HEK293 (cell line): ENCODE measurements around the gene CC2D1B.

Source experiments
- GFI1B ChIP-seq: fragments of 450-650 bp; formaldehyde crosslinking; IDR thresholded peaks from 2 replicates; pipeline ENCODE4 v1.5.1; 2016; ENCODE audit warnings: missing biosample characterization, missing genetic modification characterization
- HOXC10 ChIP-seq: sonication (generic); formaldehyde crosslinking; IDR thresholded peaks from 2 replicates; pipeline ENCODE4 v1.8.1; 2023; ENCODE audit warnings: mild to moderate bottlenecking, missing genetic modification reagents
- KLF16 ChIP-seq: fragments of 450-650 bp; formaldehyde crosslinking; IDR thresholded peaks from 2 replicates; pipeline ENCODE4 v1.5.1; 2017; ENCODE audit warnings: missing biosample characterization, missing genetic modification characterization
- MEIS1 ChIP-seq: sonication (generic); formaldehyde crosslinking; IDR thresholded peaks from 2 replicates; pipeline ENCODE4 v1.8.1; 2022; ENCODE audit warnings: missing genetic modification reagents, mild to moderate bottlenecking, borderline replicate concordance
- SCRT1 ChIP-seq: fragments of 450-650 bp; formaldehyde crosslinking; IDR thresholded peaks from 2 replicates; pipeline ENCODE4 v1.5.1; 2016; ENCODE audit warnings: missing biosample characterization, missing genetic modification characterization, borderline replicate concordance
- SETDB1 ChIP-seq: IDR thresholded peaks from one replicate; pipeline ENCODE4 v1.6.1; 2017; ENCODE audit warnings: mild to moderate bottlenecking, low read length, moderate library complexity, mixed read lengths; ENCODE audit not compliant: insufficient read length
- SP3 ChIP-seq: fragments of 450-650 bp; formaldehyde crosslinking; IDR thresholded peaks from 2 replicates; pipeline ENCODE4 v1.5.1; 2016; ENCODE audit warnings: missing biosample characterization, missing genetic modification characterization
- SP7 ChIP-seq: fragments of 450-650 bp; formaldehyde crosslinking; IDR thresholded peaks from 2 replicates; pipeline ENCODE4 v1.5.1; 2016; ENCODE audit warnings: missing biosample characterization, missing genetic modification characterization
- ZBTB17 ChIP-seq: fragments of 450-650 bp; formaldehyde crosslinking; IDR thresholded peaks from 2 replicates; pipeline ENCODE4 v1.5.1; 2016; ENCODE audit warnings: missing biosample characterization, missing genetic modification characterization
- ZBTB21 ChIP-seq: fragments of 450-650 bp; formaldehyde crosslinking; IDR thresholded peaks from 2 replicates; pipeline ENCODE4 v1.5.1; 2017; ENCODE audit warnings: missing biosample characterization, missing genetic modification characterization
- ZBTB8A ChIP-seq: fragments of 450-650 bp; formaldehyde crosslinking; IDR thresholded peaks from 2 replicates; pipeline ENCODE4 v1.5.1; 2016; ENCODE audit warnings: missing biosample characterization, missing genetic modification characterization
- ZNF138 ChIP-seq: fragments of 450-650 bp; formaldehyde crosslinking; IDR thresholded peaks from 2 replicates; pipeline ENCODE4 v1.5.1; 2016; ENCODE audit warnings: missing biosample characterization, missing genetic modification characterization, borderline replicate concordance
- ZNF175 ChIP-seq: fragments of 450-650 bp; formaldehyde crosslinking; IDR thresholded peaks from 2 replicates; pipeline ENCODE4 v1.5.1; 2016; ENCODE audit warnings: missing biosample characterization, missing genetic modification characterization
- ZNF184 ChIP-seq: fragments of 450-650 bp; IDR thresholded peaks from 2 replicates; pipeline ENCODE4 v1.5.1; 2018; ENCODE audit warnings: missing biosample characterization, mild to moderate bottlenecking, missing genetic modification characterization
- ZNF2 ChIP-seq: fragments of 450-650 bp; formaldehyde crosslinking; IDR thresholded peaks from 2 replicates; pipeline ENCODE4 v1.5.1; 2016; ENCODE audit warnings: missing biosample characterization, missing genetic modification characterization
- ZNF214 ChIP-seq: fragments of 450-650 bp; formaldehyde crosslinking; IDR thresholded peaks from 2 replicates; pipeline ENCODE4 v1.5.1; 2017; ENCODE audit warnings: missing biosample characterization, mild to moderate bottlenecking, missing genetic modification characterization, borderline replicate concordance
- ZNF248 ChIP-seq: fragments of 450-650 bp; formaldehyde crosslinking; IDR thresholded peaks from 2 replicates; pipeline ENCODE4 v1.5.1; 2017; ENCODE audit warnings: missing biosample characterization, missing genetic modification characterization
- ZNF302 ChIP-seq: fragments of 450-650 bp; formaldehyde crosslinking; IDR thresholded peaks from 2 replicates; pipeline ENCODE4 v1.5.1; 2016; ENCODE audit warnings: missing biosample characterization, missing genetic modification characterization, low read depth
- ZNF341 ChIP-seq: fragments of 450-650 bp; formaldehyde crosslinking; IDR thresholded peaks from 2 replicates; pipeline ENCODE4; 2016; ENCODE audit warnings: low read depth, missing biosample characterization, missing genetic modification characterization
- ZNF529 ChIP-seq: fragments of 450-650 bp; formaldehyde crosslinking; IDR thresholded peaks from 2 replicates; pipeline ENCODE4 v1.5.1; 2017; ENCODE audit warnings: missing genetic modification characterization, missing biosample characterization; ENCODE audit not compliant: insufficient replicate concordance
- ZNF549 ChIP-seq: fragments of 450-650 bp; IDR thresholded peaks from 2 replicates; pipeline ENCODE4 v1.5.1; 2018; ENCODE audit warnings: missing biosample characterization, missing genetic modification characterization, mild to moderate bottlenecking, inconsistent platforms, moderate library complexity
- ZNF571 ChIP-seq: fragments of 450-650 bp; formaldehyde crosslinking; IDR thresholded peaks from 2 replicates; pipeline ENCODE4 v1.5.0; 2017; ENCODE audit warnings: missing biosample characterization, missing genetic modification characterization
- ZNF654 ChIP-seq: fragments of 450-650 bp; formaldehyde crosslinking; IDR thresholded peaks from 2 replicates; pipeline ENCODE4 v1.5.1; 2016; ENCODE audit warnings: low read depth, missing biosample characterization, missing genetic modification characterization
- ZNF660 ChIP-seq: fragments of 450-650 bp; IDR thresholded peaks from 2 replicates; pipeline ENCODE4 v1.5.1; 2018; ENCODE audit warnings: missing biosample characterization, mild to moderate bottlenecking, missing genetic modification characterization
- ZNF664 ChIP-seq: fragments of 450-650 bp; formaldehyde crosslinking; IDR thresholded peaks from 2 replicates; pipeline ENCODE4 v1.5.1; 2016; ENCODE audit warnings: missing biosample characterization, missing genetic modification characterization
- ZNF776 ChIP-seq: fragments of 450-650 bp; formaldehyde crosslinking; IDR thresholded peaks from 2 replicates; pipeline ENCODE4 v1.5.0; 2017; ENCODE audit warnings: missing biosample characterization, missing genetic modification characterization, borderline replicate concordance
- ZNF830 ChIP-seq: fragments of 450-650 bp; IDR thresholded peaks from 2 replicates; pipeline ENCODE4 v1.5.0; 2018; ENCODE audit warnings: missing biosample characterization, missing genetic modification characterization, low read depth, mild to moderate bottlenecking, moderate library complexity
- ZSCAN16 ChIP-seq: fragments of 450-650 bp; formaldehyde crosslinking; IDR thresholded peaks from 2 replicates; pipeline ENCODE4 v1.5.1; 2016; ENCODE audit warnings: missing biosample characterization, missing genetic modification characterization
- TF ChIP-seq, protein P1 (sequence below): fragments of 450-650 bp; formaldehyde crosslinking; IDR thresholded peaks from 2 replicates; pipeline ENCODE4 v1.5.1; 2016; ENCODE audit warnings: missing biosample characterization, missing genetic modification characterization, borderline replicate concordance
- TF ChIP-seq, protein P2 (sequence below): fragments of 450-650 bp; formaldehyde crosslinking; IDR thresholded peaks from 2 replicates; pipeline ENCODE4 v1.5.0; 2017; ENCODE audit warnings: missing biosample characterization, missing genetic modification characterization, borderline replicate concordance
- TF ChIP-seq, protein P3 (sequence below): fragments of 450-650 bp; formaldehyde crosslinking; IDR thresholded peaks from 2 replicates; pipeline ENCODE4 v1.5.1; 2016; ENCODE audit warnings: missing biosample characterization, missing genetic modification characterization
- TF ChIP-seq, protein P4 (sequence below): fragments of 450-650 bp; formaldehyde crosslinking; IDR thresholded peaks from 2 replicates; pipeline ENCODE4; 2016; ENCODE audit warnings: missing biosample characterization, missing genetic modification characterization
- TF ChIP-seq, protein P5 (sequence below): fragments of 450-650 bp; formaldehyde crosslinking; IDR thresholded peaks from 2 replicates; pipeline ENCODE4 v1.5.1; 2016; ENCODE audit warnings: missing biosample characterization, missing genetic modification characterization

The CC2D1B gene

DNA sequence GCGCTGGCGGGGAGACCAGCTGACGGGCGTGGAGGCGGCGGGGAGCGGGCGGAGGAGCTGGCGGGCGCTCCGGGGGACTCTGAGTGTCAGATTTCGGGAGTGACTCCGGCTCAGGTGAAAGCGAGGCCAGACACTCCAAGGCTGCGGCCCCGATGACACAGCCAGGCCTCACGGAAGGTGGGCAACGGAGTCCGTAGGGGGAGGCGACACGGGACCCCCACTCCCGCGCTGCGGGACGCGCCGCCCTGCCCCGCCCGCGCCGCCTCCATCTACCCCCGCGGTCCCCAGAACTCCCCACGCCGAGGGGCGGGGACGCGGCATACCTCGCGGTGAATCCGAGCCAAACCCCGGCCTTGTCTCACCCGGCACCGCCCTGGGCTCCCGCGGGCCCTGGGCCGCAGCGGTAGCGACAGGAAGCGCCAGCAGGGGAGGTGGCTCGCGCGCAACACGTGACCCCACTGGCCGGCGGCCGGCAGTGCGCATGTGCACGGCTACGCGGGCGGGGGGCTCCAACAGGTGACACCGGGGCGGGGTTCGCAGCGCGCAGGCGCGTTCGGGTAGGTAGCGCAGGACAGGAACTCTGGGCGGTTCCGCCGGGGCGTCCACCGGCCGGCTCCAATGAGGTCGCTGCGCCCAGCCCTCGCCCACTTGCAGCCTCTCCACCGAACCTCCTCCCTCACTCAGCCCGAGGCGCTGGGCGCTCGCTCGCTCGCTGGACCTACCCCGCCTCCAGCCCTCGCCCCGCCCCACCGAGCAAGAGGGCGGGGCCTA lies at the start of gene CC2D1B (continued):
- TF ChIP-seq ZNF341 (peak; percentile 81), ZNF664 (tag by site-specific recombination) (no peak), ZNF248 (tag by site-specific recombination) (no peak), ZNF214 (tag by site-specific recombination) (no peak), ZNF184 (tag by site-specific recombination) (no peak), HOXC10 (CRISPR knock-in tag) (0 out of 2 replicates have a peak, but pooled peaks have one; percentile 31), ZNF660 (peak; percentile 73; the same call in 1 of the 2 replicates), ZSCAN16 (tag by site-specific recombination) (peak; percentile 60; the same call in 1 of the 2 replicates), ZNF175 (tag by site-specific recombination) (no peak), MEIS1 (no peak), ZNF654 (no peak), ZBTB17 (tag by site-specific recombination) (no peak), ZNF830 (no peak), GFI1B (tag by site-specific recombination) (no peak), SP3 (tag by site-specific recombination) (peak; percentile 98), ZBTB21 (tag by site-specific recombination) (no peak), ZNF302 (tag by site-specific recombination) (no peak), ZNF571 (tag by site-specific recombination) (no peak), SCRT1 (tag by site-specific recombination) (peak; percentile 98), ZNF138 (tag by site-specific recombination) (no peak), SETDB1 (no peak), ZNF2 (peak; percentile 56), KLF16 (tag by site-specific recombination) (peak; percentile 78), SP7 (peak; percentile 72), ZNF776 (tag by site-specific recombination) (no peak), ZNF529 (tag by site-specific recombination) (no peak), ZBTB8A (tag by site-specific recombination) (peak; percentile 100), ZNF549 (tag by site-specific recombination) (no peak)
- TF ChIP-seq, protein P1, sequence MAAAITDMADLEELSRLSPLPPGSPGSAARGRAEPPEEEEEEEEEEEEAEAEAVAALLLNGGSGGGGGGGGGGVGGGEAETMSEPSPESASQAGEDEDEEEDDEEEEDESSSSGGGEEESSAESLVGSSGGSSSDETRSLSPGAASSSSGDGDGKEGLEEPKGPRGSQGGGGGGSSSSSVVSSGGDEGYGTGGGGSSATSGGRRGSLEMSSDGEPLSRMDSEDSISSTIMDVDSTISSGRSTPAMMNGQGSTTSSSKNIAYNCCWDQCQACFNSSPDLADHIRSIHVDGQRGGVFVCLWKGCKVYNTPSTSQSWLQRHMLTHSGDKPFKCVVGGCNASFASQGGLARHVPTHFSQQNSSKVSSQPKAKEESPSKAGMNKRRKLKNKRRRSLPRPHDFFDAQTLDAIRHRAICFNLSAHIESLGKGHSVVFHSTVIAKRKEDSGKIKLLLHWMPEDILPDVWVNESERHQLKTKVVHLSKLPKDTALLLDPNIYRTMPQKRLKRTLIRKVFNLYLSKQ (tag by site-specific recombination): no peak
- TF ChIP-seq, protein P2, sequence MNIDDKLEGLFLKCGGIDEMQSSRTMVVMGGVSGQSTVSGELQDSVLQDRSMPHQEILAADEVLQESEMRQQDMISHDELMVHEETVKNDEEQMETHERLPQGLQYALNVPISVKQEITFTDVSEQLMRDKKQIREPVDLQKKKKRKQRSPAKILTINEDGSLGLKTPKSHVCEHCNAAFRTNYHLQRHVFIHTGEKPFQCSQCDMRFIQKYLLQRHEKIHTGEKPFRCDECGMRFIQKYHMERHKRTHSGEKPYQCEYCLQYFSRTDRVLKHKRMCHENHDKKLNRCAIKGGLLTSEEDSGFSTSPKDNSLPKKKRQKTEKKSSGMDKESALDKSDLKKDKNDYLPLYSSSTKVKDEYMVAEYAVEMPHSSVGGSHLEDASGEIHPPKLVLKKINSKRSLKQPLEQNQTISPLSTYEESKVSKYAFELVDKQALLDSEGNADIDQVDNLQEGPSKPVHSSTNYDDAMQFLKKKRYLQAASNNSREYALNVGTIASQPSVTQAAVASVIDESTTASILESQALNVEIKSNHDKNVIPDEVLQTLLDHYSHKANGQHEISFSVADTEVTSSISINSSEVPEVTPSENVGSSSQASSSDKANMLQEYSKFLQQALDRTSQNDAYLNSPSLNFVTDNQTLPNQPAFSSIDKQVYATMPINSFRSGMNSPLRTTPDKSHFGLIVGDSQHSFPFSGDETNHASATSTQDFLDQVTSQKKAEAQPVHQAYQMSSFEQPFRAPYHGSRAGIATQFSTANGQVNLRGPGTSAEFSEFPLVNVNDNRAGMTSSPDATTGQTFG (tag by site-specific recombination): 0 out of 2 replicates have a peak, but pooled peaks have one; percentile 25
- TF ChIP-seq, protein P3, sequence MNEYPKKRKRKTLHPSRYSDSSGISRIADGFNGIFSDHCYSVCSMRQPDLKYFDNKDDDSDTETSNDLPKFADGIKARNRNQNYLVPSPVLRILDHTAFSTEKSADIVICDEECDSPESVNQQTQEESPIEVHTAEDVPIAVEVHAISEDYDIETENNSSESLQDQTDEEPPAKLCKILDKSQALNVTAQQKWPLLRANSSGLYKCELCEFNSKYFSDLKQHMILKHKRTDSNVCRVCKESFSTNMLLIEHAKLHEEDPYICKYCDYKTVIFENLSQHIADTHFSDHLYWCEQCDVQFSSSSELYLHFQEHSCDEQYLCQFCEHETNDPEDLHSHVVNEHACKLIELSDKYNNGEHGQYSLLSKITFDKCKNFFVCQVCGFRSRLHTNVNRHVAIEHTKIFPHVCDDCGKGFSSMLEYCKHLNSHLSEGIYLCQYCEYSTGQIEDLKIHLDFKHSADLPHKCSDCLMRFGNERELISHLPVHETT (tag by site-specific recombination): no peak
- TF ChIP-seq, protein P4, sequence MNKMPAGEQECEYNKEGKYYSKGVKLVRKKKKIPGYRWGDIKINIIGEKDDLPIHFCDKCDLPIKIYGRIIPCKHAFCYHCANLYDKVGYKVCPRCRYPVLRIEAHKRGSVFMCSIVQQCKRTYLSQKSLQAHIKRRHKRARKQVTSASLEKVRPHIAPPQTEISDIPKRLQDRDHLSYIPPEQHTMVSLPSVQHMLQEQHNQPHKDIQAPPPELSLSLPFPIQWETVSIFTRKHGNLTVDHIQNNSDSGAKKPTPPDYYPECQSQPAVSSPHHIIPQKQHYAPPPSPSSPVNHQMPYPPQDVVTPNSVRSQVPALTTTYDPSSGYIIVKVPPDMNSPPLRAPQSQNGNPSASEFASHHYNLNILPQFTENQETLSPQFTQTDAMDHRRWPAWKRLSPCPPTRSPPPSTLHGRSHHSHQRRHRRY: no peak
- TF ChIP-seq, protein P5, sequence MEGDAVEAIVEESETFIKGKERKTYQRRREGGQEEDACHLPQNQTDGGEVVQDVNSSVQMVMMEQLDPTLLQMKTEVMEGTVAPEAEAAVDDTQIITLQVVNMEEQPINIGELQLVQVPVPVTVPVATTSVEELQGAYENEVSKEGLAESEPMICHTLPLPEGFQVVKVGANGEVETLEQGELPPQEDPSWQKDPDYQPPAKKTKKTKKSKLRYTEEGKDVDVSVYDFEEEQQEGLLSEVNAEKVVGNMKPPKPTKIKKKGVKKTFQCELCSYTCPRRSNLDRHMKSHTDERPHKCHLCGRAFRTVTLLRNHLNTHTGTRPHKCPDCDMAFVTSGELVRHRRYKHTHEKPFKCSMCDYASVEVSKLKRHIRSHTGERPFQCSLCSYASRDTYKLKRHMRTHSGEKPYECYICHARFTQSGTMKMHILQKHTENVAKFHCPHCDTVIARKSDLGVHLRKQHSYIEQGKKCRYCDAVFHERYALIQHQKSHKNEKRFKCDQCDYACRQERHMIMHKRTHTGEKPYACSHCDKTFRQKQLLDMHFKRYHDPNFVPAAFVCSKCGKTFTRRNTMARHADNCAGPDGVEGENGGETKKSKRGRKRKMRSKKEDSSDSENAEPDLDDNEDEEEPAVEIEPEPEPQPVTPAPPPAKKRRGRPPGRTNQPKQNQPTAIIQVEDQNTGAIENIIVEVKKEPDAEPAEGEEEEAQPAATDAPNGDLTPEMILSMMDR (tag by site-specific recombination): peak; percentile 74
